A549 (cell line): ENCODE data around the gene ADM2.

Source experiments
- BCL3 ChIP-seq: fragments of >200 bp; sonication (Bioruptor Twin); formaldehyde crosslinking; IDR thresholded peaks from 3 replicates; pipeline ENCODE4 v1.6.1; 2016
- CEBPB ChIP-seq, 2 experiments: fragments of >200 bp in 1 of 2; sonication (Bioruptor Twin) in 1 of 2; formaldehyde crosslinking in 1 of 2; IDR thresholded peaks; 2 replicates each; pipeline ENCODE4 v1.6.1; 2012 to 2016
- CHD2 ChIP-seq: fragments of 150-350 bp; IDR thresholded peaks from 2 replicates; pipeline ENCODE4 v1.6.1; 2014; ENCODE audit warnings: low read length; ENCODE audit not compliant: partially characterized antibody
- CTCF ChIP-seq: fragments of >200 bp; sonication (Bioruptor Twin); formaldehyde crosslinking; IDR thresholded peaks from 3 replicates; pipeline ENCODE4 v1.5.1; 2016
- FOSL2 ChIP-seq, 2 experiments: fragments of 450-650 bp in 1 of 2; fragments of >200 bp in 1 of 2; sonication (Bioruptor Twin) in 1 of 2; formaldehyde crosslinking; IDR thresholded peaks; 2 replicates each; pipeline versions ENCODE4 v1.5.0 to v1.6.1; 2016 to 2020; ENCODE audit warnings: mild to moderate bottlenecking in 1 of 2, moderate library complexity in 1 of 2
- JUN ChIP-seq, 2 experiments: fragments of >200 bp; sonication (Bioruptor Twin); formaldehyde crosslinking; IDR thresholded peaks; 2 replicates in 1 of 2; 3 replicates in 1 of 2; pipeline ENCODE4 v1.6.1; 2016 to 2017
- POLR2AphosphoS2 ChIP-seq: conservative IDR thresholded peaks from 2 replicates; pipeline ENCODE4 v1.6.1; 2012; ENCODE audit warnings: low read length, improper control_type of control experiment, inconsistent platforms
- SMC3 ChIP-seq: fragments of >200 bp; sonication (Bioruptor Twin); formaldehyde crosslinking; IDR thresholded peaks from 3 replicates; pipeline ENCODE4 v1.6.1; 2018; ENCODE audit warnings: inconsistent platforms
- SREBF2 ChIP-seq: fragments of 450-650 bp; IDR thresholded peaks from 2 replicates; pipeline ENCODE4 v1.6.1; 2014; ENCODE audit warnings: mild to moderate bottlenecking, moderate library complexity
- TP53 ChIP-seq: fragments of 250-450 bp; sonication (Bioruptor Pico); IDR thresholded peaks from 2 replicates; pipeline ENCODE4 v1.5.0; 2021; ENCODE audit warnings: mild to moderate bottlenecking, moderate library complexity
- USF2 ChIP-seq: fragments of 450-650 bp; IDR thresholded peaks from 2 replicates; pipeline ENCODE4 v1.6.1; 2014; ENCODE audit warnings: antibody characterized with exemption
- ZNF302 ChIP-seq: fragments of 250-450 bp; sonication (Bioruptor Pico); IDR thresholded peaks from 2 replicates; pipeline ENCODE4 v1.9.0; 2021; ENCODE audit warnings: inconsistent platforms, mild to moderate bottlenecking, moderate library complexity

GRCh38 chr22:50526834-50527801, 45.8 kb downstream of the ADM2 start:
- TF ChIP-seq SREBF2 = no peak
- no peak for TF ChIP-seq CTCF
- no peak for TF ChIP-seq USF2
- no peak for TF ChIP-seq ZNF302 (CRISPR knock-in tag)
- TF ChIP-seq CHD2 = no peak
- TF ChIP-seq BCL3 = 0 out of 3 replicates have a peak, but pooled peaks have one; percentile 3
- no peak for TF ChIP-seq FOSL2 (IDR thresholded peaks at IDR 0.05)
- TF ChIP-seq FOSL2 (CRISPR knock-in tag; IDR thresholded peaks at IDR 0.05) = no peak
- TF ChIP-seq CEBPB (IDR thresholded peaks at IDR 0.05) = no peak
- TF ChIP-seq TP53 = no peak
- no peak for TF ChIP-seq POLR2AphosphoS2
- no peak for TF ChIP-seq SMC3
- no peak; a peak in 1 of 5 replicates for TF ChIP-seq JUN (IDR thresholded peaks at IDR 0.05)
